ENCODE data around the gene RERE. TPM values are rescaled to one million over a fixed set of nuclear protein-coding genes. Genes with fewer than 3 reads are reported as not detected.

The RERE gene
- total and polyA plus RNA-seq, 2 experiments from 2014 or later, result 148 to 170 TPM

DNA sequence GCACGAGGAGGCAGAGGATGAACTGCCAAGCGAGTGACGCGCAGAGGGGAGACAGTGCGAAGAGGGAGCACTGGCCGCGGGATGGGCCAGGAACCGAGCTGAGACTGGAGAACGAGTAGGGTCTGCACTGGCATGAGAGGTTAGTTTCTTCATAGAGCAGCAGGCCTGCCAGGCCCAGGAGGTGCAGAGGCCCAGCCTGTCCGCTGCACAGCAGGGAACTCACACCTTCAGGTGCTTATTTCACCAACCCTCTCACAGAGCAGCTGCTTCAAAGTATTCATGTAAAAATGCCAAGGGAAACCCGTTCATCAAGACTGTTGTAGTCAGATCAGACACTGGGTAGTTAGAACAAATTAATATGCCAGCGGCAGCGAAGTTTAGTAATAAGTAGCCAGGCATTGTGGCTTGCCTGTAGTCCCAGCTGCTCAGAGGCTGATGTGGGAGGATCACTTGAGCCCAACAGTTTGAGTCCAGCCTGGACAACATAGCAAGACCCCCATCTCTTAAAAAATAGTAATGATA, 355.0 kb downstream of the RERE start (continued):
- TF ChIP-seq ZNF331 (CRISPR knock-in tag; IDR thresholded peaks at IDR 0.05; ENCODE audit: low read depth) (no peak), POLR2AphosphoS5 (IDR thresholded peaks at IDR 0.05; ENCODE audit: low read depth) (no peak), REST (IDR thresholded peaks at IDR 0.05; ENCODE audit: unreplicated experiment) (no peak)

DNA sequence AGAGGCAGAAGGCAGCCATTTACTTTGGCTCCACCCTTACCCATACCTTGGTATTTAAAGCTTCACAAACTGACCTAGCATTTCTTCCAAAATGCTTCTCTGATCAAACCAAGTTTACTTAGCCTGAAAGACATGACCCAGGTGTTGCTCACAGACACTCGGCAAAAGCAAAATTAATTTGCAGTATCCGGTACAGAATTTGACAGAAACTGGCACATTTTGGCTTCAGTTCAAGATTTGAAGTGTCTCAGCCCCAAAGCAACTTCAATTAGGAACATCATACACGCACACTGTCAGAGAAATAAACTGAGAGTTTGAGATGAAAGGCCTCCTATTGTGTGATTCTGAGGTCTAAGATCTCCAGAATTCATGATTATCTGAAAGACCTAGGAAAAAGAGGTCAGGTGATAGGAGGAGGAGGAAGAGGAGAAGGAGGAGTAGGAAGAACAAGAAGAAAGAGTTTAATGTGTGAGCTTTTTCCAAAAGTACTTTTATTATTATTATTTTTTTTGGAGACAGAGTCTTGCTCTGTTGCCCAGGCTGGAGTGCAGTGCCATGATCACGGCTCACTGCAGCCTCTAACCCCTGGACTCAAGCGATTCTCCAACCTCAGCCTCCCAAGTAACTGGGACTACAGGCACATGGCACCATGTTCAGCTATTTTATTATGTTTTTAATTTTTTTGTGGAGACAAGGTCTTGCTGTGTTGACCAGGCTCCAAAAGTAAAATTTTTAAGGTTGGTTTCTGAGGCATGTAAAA, 355.9 kb downstream of the RERE start:
- Histone ChIP-seq H3K4me2 (peak overlapping the region; percentile 63; the same call in 1 of the 2 replicates), H3K9me2 (ENCODE audit: insufficient read depth) (no peaks in the 10 kb centered on the region), H2AFZ (no peak overlapping the region), H3K36me3 (ENCODE audit: insufficient read depth) (no peaks in the 10 kb centered on the region), H3F3A (replicated peaks; ENCODE audit: low read depth) (no peaks in the 10 kb centered on the region; the same call in 1 of the 2 replicates), H3K27me3 (ENCODE audit: insufficient read depth) (no peaks in the 10 kb centered on the region), H3K4me3 (no peak overlapping the region), H3K79me2 (replicated peaks; ENCODE audit: insufficient read depth) (peaks cover 28% of the 10 kb centered on the region), H3K4me1 (ENCODE audit: insufficient read depth) (peaks cover 79% of the 10 kb centered on the region), H4K20me1 (replicated peaks; ENCODE audit: insufficient read depth) (no peaks in the 10 kb centered on the region), H3K27ac (ENCODE audit: low read depth) (peak overlapping the region; percentile 90)
- Mint-ChIP-seq H3K27me3 (ENCODE audit: insufficient read depth, low read depth, poor library complexity) (peaks cover 3% of the 10 kb centered on the region), H3K27ac (peak overlapping the region; percentile 62), H3K9me3 (no peaks in the 10 kb centered on the region), H3K4me1 (peaks cover 83% of the 10 kb centered on the region), H3K36me3 (ENCODE audit: low read depth) (peaks cover 6% of the 10 kb centered on the region; the same call in 1 of the 3 replicates), H3K4me3 (no peak overlapping the region; the same call in 2 of the 3 replicates)
- DNase-seq (ENCODE audit: low spot score) (no peak), ATAC-seq (no peak)
- TF ChIP-seq ETS1 (IDR thresholded peaks at IDR 0.05) (no peak), JUNB (IDR thresholded peaks at IDR 0.05; ENCODE audit: unreplicated experiment) (no peak), ZNF114 (CRISPR knock-in tag; IDR thresholded peaks at IDR 0.05) (no peak), STAT1 (IDR thresholded peaks at IDR 0.05; ENCODE audit: unreplicated experiment) (no peak), REST (IDR thresholded peaks at IDR 0.05; ENCODE audit: unreplicated experiment) (no peak), EZH2phosphoT487 (IDR thresholded peaks at IDR 0.05; ENCODE audit: unreplicated experiment) (no peak)
- TF ChIP-seq, protein P1, sequence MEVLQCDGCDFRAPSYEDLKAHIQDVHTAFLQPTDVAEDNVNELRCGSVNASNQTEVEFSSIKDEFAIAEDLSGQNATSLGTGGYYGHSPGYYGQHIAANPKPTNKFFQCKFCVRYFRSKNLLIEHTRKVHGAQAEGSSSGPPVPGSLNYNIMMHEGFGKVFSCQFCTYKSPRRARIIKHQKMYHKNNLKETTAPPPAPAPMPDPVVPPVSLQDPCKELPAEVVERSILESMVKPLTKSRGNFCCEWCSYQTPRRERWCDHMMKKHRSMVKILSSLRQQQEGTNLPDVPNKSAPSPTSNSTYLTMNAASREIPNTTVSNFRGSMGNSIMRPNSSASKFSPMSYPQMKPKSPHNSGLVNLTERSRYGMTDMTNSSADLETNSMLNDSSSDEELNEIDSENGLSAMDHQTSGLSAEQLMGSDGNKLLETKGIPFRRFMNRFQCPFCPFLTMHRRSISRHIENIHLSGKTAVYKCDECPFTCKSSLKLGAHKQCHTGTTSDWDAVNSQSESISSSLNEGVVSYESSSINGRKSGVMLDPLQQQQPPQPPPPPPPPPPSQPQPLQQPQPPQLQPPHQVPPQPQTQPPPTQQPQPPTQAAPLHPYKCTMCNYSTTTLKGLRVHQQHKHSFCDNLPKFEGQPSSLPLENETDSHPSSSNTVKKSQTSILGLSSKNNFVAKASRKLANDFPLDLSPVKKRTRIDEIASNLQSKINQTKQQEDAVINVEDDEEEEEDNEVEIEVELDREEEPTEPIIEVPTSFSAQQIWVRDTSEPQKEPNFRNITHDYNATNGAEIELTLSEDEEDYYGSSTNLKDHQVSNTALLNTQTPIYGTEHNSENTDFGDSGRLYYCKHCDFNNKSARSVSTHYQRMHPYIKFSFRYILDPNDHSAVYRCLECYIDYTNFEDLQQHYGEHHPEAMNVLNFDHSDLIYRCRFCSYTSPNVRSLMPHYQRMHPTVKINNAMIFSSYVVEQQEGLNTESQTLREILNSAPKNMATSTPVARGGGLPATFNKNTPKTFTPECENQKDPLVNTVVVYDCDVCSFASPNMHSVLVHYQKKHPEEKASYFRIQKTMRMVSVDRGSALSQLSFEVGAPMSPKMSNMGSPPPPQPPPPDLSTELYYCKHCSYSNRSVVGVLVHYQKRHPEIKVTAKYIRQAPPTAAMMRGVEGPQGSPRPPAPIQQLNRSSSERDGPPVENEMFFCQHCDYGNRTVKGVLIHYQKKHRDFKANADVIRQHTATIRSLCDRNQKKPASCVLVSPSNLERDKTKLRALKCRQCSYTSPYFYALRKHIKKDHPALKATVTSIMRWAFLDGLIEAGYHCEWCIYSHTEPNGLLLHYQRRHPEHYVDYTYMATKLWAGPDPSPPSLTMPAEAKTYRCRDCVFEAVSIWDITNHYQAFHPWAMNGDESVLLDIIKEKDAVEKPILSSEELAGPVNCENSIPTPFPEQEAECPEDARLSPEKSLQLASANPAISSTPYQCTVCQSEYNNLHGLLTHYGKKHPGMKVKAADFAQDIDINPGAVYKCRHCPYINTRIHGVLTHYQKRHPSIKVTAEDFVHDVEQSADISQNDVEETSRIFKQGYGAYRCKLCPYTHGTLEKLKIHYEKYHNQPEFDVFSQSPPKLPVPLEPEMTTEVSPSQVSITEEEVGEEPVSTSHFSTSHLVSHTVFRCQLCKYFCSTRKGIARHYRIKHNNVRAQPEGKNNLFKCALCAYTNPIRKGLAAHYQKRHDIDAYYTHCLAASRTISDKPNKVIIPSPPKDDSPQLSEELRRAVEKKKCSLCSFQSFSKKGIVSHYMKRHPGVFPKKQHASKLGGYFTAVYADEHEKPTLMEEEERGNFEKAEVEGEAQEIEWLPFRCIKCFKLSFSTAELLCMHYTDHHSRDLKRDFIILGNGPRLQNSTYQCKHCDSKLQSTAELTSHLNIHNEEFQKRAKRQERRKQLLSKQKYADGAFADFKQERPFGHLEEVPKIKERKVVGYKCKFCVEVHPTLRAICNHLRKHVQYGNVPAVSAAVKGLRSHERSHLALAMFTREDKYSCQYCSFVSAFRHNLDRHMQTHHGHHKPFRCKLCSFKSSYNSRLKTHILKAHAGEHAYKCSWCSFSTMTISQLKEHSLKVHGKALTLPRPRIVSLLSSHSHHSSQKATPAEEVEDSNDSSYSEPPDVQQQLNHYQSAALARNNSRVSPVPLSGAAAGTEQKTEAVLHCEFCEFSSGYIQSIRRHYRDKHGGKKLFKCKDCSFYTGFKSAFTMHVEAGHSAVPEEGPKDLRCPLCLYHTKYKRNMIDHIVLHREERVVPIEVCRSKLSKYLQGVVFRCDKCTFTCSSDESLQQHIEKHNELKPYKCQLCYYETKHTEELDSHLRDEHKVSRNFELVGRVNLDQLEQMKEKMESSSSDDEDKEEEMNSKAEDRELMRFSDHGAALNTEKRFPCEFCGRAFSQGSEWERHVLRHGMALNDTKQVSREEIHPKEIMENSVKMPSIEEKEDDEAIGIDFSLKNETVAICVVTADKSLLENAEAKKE (CRISPR knock-in tag; IDR thresholded peaks at IDR 0.05), result no peak
